GM12891 (cell line): ENCODE results near the gene KPNB1.

ENCODE experiments used
- PAX5 ChIP-seq: IDR thresholded peaks from 2 replicates; pipeline ENCODE4 v1.6.1; 2011; ENCODE audit warnings: low read length, moderate library complexity, mild to moderate bottlenecking; ENCODE audit not compliant: insufficient read depth, severe bottlenecking
- POLR2A ChIP-seq: IDR thresholded peaks from 2 replicates; pipeline ENCODE4 v1.6.1; 2011; ENCODE audit warnings: low read depth, low read length, control low read depth
- POLR2AphosphoS5 ChIP-seq: IDR thresholded peaks from 2 replicates; pipeline ENCODE4 v1.6.1; 2011; ENCODE audit warnings: low read depth, low read length, control low read depth
- SPI1 ChIP-seq: IDR thresholded peaks from 2 replicates; pipeline ENCODE4 v1.6.1; 2011; ENCODE audit warnings: low read depth, low read length, control low read depth
- TAF1 ChIP-seq: IDR thresholded peaks from 2 replicates; pipeline ENCODE4 v1.6.1; 2011; ENCODE audit warnings: low read depth, low read length, control low read depth

GRCh38 chr17:47670064-47670463 lies 20.3 kb downstream of the KPNB1 start:
- TF ChIP-seq POLR2AphosphoS5 (no peak), POLR2A (no peak), SPI1 (no peak), TAF1 (no peak), PAX5 (no peak)
